Smooth muscle cell (in vitro differentiated cells): ENCODE data around the gene TMEM120A. TPM values are rescaled to one million over a fixed set of nuclear protein-coding genes. Genes with fewer than 3 reads are reported as not detected.

Source experiments
- DNase-seq: peaks from one replicate; lab custom pipeline; 2025; ENCODE audit not compliant: unreplicated experiment; lab: John Stamatoyannopoulos, UW
- H2AFZ ChIP-seq: fragments of 200-600 bp; sonication (generic); 2 replicates; pipeline ENCODE4 v1.6.0; 2016; ENCODE audit warnings: antibody characterized with exemption, low read depth, mild to moderate bottlenecking
- H3F3A ChIP-seq: fragments of 200-600 bp; sonication (generic); 2 replicates; pipeline ENCODE4 v1.6.0; 2017; ENCODE audit warnings: antibody characterized with exemption, low read depth
- H3K27ac ChIP-seq: fragments of 200-600 bp; sonication (generic); 2 replicates; pipeline ENCODE4 v1.5.1; 2016; ENCODE audit warnings: low read depth, mild to moderate bottlenecking
- H3K27me3 ChIP-seq: fragments of 200-600 bp; sonication (generic); 2 replicates; pipeline ENCODE4 v1.6.1; 2016; ENCODE audit warnings: low read depth, mild to moderate bottlenecking
- H3K36me3 ChIP-seq: fragments of 200-600 bp; sonication (generic); 2 replicates; pipeline ENCODE4 v1.5.1; 2016; ENCODE audit warnings: low read depth
- H3K4me1 ChIP-seq: fragments of 200-600 bp; sonication (generic); 2 replicates; pipeline ENCODE4 v1.5.1; 2016; ENCODE audit warnings: low read depth
- H3K4me2 ChIP-seq: fragments of 200-600 bp; sonication (generic); 2 replicates; pipeline ENCODE4 v1.6.0; 2016; ENCODE audit warnings: mild to moderate bottlenecking
- H3K4me3 ChIP-seq: fragments of 200-600 bp; sonication (generic); 2 replicates; pipeline ENCODE4 v1.5.1; 2016; ENCODE audit warnings: mild to moderate bottlenecking
- H3K79me2 ChIP-seq: fragments of 200-600 bp; sonication (generic); 2 replicates; pipeline ENCODE4 v1.6.0; 2016; ENCODE audit warnings: low read depth, mild to moderate bottlenecking
- H3K9ac ChIP-seq: fragments of 200-600 bp; sonication (generic); 2 replicates; pipeline ENCODE4 v1.6.0; 2016; ENCODE audit warnings: low read depth
- H3K9me3 ChIP-seq: fragments of 200-600 bp; sonication (generic); replicated peaks from 2 replicates; pipeline ENCODE4 v1.5.1; 2016; ENCODE audit warnings: low read depth
- H4K20me1 ChIP-seq: fragments of 200-600 bp; sonication (generic); 2 replicates; pipeline ENCODE4 v1.6.0; 2016; ENCODE audit warnings: low read depth
- CTCF ChIP-seq: fragments of 200-600 bp; sonication (generic); IDR thresholded peaks from 2 replicates; pipeline ENCODE4 v1.5.1; 2017; ENCODE audit warnings: borderline replicate concordance, mild to moderate bottlenecking, antibody characterized with exemption; ENCODE audit not compliant: insufficient read depth, poor library complexity, severe bottlenecking
- WGBS: methylation state at CpG from one replicate; pipeline ENCODE4 v1.1.7; 2016; ENCODE audit warnings: low lambda C conversion rate; 5-methylcytosine and 5-hydroxymethylcytosine counted together
- polyA plus RNA-seq: library from polyadenylated mRNA; unstranded; fragments of >200 nt; fragmentation: Nextera tagmentation; extraction: Ambion mirVana; gene quantifications from 2 replicates; pipeline ENCODE4 v1.2.1, GENCODE V29; 2016
- total RNA-seq: library from RNA; depleted of rRNA; stranded (reverse); fragments of >200 nt; gene quantifications from 2 replicates; pipeline ENCODE4 v1.2.3, GENCODE V29; 2014

TMEM120A gene
- total and polyA plus RNA-seq, 2 experiments from 2014 or later = 20.3 to 37.2 TPM

GRCh38 chr7:76002139-76002538, 7.7 kb upstream of the TMEM120A start:
- H3K27me3 ChIP-seq = no peaks in the 10 kb centered on the region
- no peaks in the 10 kb centered on the region for H3K36me3 ChIP-seq
- DNase-seq = no peak
- no peak overlapping the region for H3K4me3 ChIP-seq
- no peaks in the 10 kb centered on the region for H3K79me2 ChIP-seq
- no peaks in the 10 kb centered on the region for H3K9me3 ChIP-seq
- H3K27ac ChIP-seq = no peak overlapping the region
- H3F3A ChIP-seq = no peaks in the 10 kb centered on the region
- no peak for TF ChIP-seq CTCF
- no peaks in the 10 kb centered on the region for H4K20me1 ChIP-seq
- no peak overlapping the region for H3K9ac ChIP-seq
- no peak overlapping the region for H2AFZ ChIP-seq
- H3K4me1 ChIP-seq = no peaks in the 10 kb centered on the region
- WGBS = 96% methylated on average over 6 of the region's 6 CpGs
- H3K4me2 ChIP-seq = no peak overlapping the region

DNA sequence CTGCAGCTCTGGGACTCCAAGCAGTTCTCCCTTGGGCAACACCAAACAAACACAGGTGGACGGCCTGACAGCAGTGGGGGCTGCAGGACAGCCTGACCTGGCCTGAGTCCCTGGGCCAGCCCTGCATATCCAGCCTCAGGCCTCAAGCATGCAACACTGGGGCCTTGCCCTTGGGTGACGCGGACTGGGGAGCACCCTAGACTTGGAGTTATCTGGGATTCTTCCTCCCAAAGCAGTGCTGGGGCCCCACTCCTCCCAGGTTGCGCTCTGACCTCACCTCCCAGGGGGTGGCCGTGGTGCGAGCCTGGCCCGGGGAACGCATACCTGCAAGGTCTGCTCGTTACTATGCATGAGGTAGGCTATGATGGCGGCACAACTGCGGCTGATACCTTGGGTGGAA, 6.2 kb upstream of the TMEM120A start:
- TF ChIP-seq CTCF = no peak
- no peaks in the 10 kb centered on the region for H3K4me1 ChIP-seq
- H3K27ac ChIP-seq = no peak overlapping the region
- no peak for DNase-seq
- H3K27me3 ChIP-seq = no peaks in the 10 kb centered on the region
- WGBS = 96% methylated on average over 11 of the region's 11 CpGs
- H3K36me3 ChIP-seq = no peaks in the 10 kb centered on the region
- H2AFZ ChIP-seq = no peak overlapping the region
- no peaks in the 10 kb centered on the region for H3K9me3 ChIP-seq
- H3F3A ChIP-seq = no peaks in the 10 kb centered on the region
- H3K79me2 ChIP-seq = no peaks in the 10 kb centered on the region
- no peak overlapping the region for H3K4me2 ChIP-seq
- H3K9ac ChIP-seq = no peak overlapping the region
- H3K4me3 ChIP-seq = no peak overlapping the region
- H4K20me1 ChIP-seq = no peaks in the 10 kb centered on the region

DNA sequence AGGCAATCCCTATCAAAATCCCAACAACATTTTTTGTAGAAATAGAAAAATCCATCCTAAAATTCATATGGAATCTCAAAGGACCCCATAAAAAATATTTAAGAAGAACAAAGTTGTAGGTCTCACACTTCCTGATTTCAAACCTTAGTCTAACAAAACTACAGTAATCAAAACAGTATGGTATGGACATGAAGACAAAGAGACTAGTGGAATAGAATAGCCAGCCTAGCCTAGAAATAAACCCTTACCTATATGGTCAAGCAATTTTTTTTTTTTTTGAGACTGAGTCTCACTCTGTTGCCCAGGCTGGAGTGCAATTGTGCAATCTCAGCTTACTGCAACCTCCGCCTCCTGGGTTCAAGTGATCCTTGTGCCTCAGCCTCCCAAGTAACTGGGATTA, 3.6 kb upstream of the TMEM120A start:
- no peaks in the 10 kb centered on the region for H3K36me3 ChIP-seq
- no peak overlapping the region for H3K4me2 ChIP-seq
- H3F3A ChIP-seq = no peaks in the 10 kb centered on the region
- no peak overlapping the region for H3K4me3 ChIP-seq
- H3K27me3 ChIP-seq = no peaks in the 10 kb centered on the region
- no peak overlapping the region for H3K9ac ChIP-seq
- no peak overlapping the region for H3K27ac ChIP-seq
- H3K4me1 ChIP-seq = peaks cover 6% of the 10 kb centered on the region
- no peak for DNase-seq
- no peak overlapping the region for H2AFZ ChIP-seq
- H3K79me2 ChIP-seq = no peaks in the 10 kb centered on the region
- 100% methylated on average over 1 of the region's 1 CpG for WGBS
- H3K9me3 ChIP-seq = no peaks in the 10 kb centered on the region
- no peaks in the 10 kb centered on the region for H4K20me1 ChIP-seq
- no peak for TF ChIP-seq CTCF

- Histone ChIP-seq H3K36me3 (no peaks in the 10 kb centered on the region), H3K4me2 (no peak overlapping the region), H3K9me3 (no peaks in the 10 kb centered on the region), H4K20me1 (no peaks in the 10 kb centered on the region), H3K9ac (no peak overlapping the region), H2AFZ (no peak overlapping the region), H3F3A (no peaks in the 10 kb centered on the region), H3K27ac (no peak overlapping the region), H3K79me2 (no peaks in the 10 kb centered on the region), H3K4me1 (peaks cover 6% of the 10 kb centered on the region), H3K4me3 (no peak overlapping the region), H3K27me3 (no peaks in the 10 kb centered on the region)
- no peak for DNase-seq
- WGBS = 97% methylated on average over 4 of the region's 4 CpGs
- TF ChIP-seq CTCF = no peak
Measured at GRCh38 chr7:75996476-75996875, 2.1 kb upstream of the TMEM120A start.
